NB4 (cell line): ENCODE data around the gene ZMYND8.

Source experiments
- MAX ChIP-seq: IDR thresholded peaks from 2 replicates; pipeline ENCODE4 v1.6.1; 2011; ENCODE audit warnings: low read depth, low read length
- MYC ChIP-seq: IDR thresholded peaks from 2 replicates; pipeline ENCODE4 v1.6.1; 2011; ENCODE audit warnings: low read depth, low read length
- POLR2A ChIP-seq: IDR thresholded peaks from 2 replicates; pipeline ENCODE4 v1.6.1; 2011; ENCODE audit warnings: mild to moderate bottlenecking; ENCODE audit not compliant: insufficient read length; ENCODE audit errors: extremely low read depth
- TF ChIP-seq, protein P1 (sequence below): IDR thresholded peaks from one replicate; pipeline ENCODE4 v1.5.1; 2012; ENCODE audit warnings: low read depth, low read length

DNA sequence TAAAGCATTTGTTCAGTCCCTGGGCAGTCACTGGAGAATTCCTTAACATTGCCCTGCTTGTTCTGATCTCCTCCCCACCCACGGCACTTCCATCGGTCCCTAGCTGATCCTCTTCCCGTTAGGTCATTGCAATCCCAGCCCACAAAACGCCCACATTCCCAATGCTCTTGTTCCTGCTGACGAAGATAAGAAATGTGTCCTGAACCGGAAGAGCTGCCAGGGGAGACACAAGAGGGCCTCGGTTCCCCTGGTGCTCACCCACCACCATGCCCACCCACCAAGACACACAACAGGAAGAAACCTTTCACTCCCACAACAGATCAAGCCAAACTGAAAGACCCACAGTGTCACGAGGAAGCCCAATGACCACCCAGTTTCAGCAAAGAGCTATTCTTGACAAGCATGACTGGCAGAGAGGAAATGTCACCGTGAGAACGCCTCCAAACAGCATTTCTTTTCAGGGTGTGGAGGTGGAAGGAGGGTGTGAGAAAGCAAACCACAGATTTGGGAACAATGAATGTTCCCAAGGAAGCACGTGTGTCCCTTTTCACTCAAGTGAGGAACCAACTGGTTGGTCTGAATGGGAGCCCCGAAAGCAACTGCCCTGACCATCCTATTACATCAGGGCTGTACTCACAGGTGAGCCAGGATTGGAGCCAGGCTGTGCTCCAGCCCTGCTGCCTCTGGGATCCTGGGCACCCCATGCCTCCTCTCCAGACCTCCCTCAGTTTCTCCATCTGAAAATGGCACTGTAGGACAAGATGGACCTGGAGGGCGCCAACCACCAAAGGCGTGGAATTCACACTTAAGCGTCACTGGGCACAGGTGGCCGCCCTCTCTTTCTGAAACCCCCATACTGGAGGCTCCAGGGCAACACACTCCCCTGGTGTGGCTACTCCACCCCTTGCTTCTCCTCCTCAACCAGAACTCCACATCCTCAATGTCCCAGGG lies 97.5 kb downstream of the ZMYND8 start:
- TF ChIP-seq, protein P1, sequence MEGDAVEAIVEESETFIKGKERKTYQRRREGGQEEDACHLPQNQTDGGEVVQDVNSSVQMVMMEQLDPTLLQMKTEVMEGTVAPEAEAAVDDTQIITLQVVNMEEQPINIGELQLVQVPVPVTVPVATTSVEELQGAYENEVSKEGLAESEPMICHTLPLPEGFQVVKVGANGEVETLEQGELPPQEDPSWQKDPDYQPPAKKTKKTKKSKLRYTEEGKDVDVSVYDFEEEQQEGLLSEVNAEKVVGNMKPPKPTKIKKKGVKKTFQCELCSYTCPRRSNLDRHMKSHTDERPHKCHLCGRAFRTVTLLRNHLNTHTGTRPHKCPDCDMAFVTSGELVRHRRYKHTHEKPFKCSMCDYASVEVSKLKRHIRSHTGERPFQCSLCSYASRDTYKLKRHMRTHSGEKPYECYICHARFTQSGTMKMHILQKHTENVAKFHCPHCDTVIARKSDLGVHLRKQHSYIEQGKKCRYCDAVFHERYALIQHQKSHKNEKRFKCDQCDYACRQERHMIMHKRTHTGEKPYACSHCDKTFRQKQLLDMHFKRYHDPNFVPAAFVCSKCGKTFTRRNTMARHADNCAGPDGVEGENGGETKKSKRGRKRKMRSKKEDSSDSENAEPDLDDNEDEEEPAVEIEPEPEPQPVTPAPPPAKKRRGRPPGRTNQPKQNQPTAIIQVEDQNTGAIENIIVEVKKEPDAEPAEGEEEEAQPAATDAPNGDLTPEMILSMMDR = no peak
- TF ChIP-seq MYC (no peak), POLR2A (no peak), MAX (no peak)
